ENCODE results near the gene SGCA. TPM values are rescaled to one million over a fixed set of nuclear protein-coding genes. Genes with fewer than 3 reads are reported as not detected.

Gene SGCA
- total RNA-seq, 1 experiment from 2014 or later = not detected

DNA sequence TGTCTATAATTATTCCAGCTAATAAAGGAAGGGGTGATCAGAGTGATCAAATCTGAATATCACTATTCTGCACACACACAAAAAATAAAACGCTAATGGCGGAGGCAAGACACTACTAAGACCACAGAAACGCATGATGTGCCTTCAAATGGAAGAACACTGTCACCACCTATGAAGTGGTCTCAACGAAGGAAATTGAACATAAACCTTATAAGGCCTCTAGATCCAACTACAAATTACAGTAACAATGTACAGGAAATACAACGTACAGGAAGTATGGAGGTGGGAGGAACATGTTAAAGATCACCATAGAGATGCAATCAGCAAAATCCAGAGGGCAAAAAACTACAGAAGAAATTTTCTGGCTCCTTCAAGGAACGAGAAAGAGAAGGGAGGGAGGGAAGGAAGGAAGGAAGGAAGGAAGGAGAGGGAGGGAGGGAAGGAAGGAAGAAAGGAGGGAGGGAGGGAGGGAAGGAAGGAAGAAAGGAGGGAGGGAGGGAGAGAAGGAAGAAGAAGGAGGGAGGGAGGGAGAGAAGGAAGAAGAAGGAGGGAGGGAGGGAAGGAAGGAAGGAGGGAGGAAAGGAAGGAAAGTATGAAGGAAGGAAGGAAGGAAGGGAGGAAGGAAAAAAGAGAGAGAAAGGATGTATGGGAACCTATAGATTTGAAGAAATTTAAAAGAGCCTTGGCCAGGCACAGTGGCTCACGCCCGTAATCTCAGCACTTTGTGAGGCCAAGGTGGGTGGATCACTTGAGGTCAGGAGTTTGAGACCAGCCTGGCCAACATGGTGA, 3.1 kb upstream of the SGCA start:
- Histone ChIP-seq H4K20me1 (ENCODE audit: low read length) (no peaks in the 10 kb centered on the region), H3K36me3 (ENCODE audit: low read depth, low read length) (no peaks in the 10 kb centered on the region), H3K4me3 (ENCODE audit: low read length) (no peak overlapping the region), H3K4me2 (ENCODE audit: low read length) (no peak overlapping the region), H3F3A (ENCODE audit: low read length, unreplicated experiment) (no peaks in the 10 kb centered on the region), H3K4me1 (ENCODE audit: insufficient read depth, low read length) (peaks cover 11% of the 10 kb centered on the region), H3K9ac (ENCODE audit: low read length) (no peak overlapping the region), H3K9me3 (ENCODE audit: low read length) (no peaks in the 10 kb centered on the region), H2AFZ (ENCODE audit: low read length) (no peak overlapping the region), H3K27me3 (ENCODE audit: low read length) (no peaks in the 10 kb centered on the region), H3K79me2 (ENCODE audit: low read length) (no peaks in the 10 kb centered on the region), H3K27ac (ENCODE audit: low read length) (no peak overlapping the region), H3K9me2 (replicated peaks; ENCODE audit: low read length) (no peaks in the 10 kb centered on the region)
- no peak for TF ChIP-seq EZH2 (IDR thresholded peaks at IDR 0.05; ENCODE audit: low read length, unreplicated experiment)
- TF ChIP-seq, protein P1, sequence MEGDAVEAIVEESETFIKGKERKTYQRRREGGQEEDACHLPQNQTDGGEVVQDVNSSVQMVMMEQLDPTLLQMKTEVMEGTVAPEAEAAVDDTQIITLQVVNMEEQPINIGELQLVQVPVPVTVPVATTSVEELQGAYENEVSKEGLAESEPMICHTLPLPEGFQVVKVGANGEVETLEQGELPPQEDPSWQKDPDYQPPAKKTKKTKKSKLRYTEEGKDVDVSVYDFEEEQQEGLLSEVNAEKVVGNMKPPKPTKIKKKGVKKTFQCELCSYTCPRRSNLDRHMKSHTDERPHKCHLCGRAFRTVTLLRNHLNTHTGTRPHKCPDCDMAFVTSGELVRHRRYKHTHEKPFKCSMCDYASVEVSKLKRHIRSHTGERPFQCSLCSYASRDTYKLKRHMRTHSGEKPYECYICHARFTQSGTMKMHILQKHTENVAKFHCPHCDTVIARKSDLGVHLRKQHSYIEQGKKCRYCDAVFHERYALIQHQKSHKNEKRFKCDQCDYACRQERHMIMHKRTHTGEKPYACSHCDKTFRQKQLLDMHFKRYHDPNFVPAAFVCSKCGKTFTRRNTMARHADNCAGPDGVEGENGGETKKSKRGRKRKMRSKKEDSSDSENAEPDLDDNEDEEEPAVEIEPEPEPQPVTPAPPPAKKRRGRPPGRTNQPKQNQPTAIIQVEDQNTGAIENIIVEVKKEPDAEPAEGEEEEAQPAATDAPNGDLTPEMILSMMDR (conservative IDR thresholded peaks at IDR 0.05; ENCODE audit: low read depth, low read length) = no peak
- TF ChIP-seq EZH2phosphoT487 (IDR thresholded peaks at IDR 0.05; ENCODE audit: borderline replicate concordance, low read length) = no peak
- no peak for ATAC-seq
- CTCF ChIA-PET = interaction anchor here (0.5 kb wide), 1 partner anchor 102 kb away, joined by 6 read pairs; no protein-coding TSS in a partner anchor
- DNase-seq = no peak
- POLR2A ChIA-PET (ENCODE audit: unreplicated experiment) = no interaction called here
- intact Hi-C loops (cut with micrococcal nuclease) = no loop called here
- no TSS peak for BruUV-seq (replicated peaks)

DNA sequence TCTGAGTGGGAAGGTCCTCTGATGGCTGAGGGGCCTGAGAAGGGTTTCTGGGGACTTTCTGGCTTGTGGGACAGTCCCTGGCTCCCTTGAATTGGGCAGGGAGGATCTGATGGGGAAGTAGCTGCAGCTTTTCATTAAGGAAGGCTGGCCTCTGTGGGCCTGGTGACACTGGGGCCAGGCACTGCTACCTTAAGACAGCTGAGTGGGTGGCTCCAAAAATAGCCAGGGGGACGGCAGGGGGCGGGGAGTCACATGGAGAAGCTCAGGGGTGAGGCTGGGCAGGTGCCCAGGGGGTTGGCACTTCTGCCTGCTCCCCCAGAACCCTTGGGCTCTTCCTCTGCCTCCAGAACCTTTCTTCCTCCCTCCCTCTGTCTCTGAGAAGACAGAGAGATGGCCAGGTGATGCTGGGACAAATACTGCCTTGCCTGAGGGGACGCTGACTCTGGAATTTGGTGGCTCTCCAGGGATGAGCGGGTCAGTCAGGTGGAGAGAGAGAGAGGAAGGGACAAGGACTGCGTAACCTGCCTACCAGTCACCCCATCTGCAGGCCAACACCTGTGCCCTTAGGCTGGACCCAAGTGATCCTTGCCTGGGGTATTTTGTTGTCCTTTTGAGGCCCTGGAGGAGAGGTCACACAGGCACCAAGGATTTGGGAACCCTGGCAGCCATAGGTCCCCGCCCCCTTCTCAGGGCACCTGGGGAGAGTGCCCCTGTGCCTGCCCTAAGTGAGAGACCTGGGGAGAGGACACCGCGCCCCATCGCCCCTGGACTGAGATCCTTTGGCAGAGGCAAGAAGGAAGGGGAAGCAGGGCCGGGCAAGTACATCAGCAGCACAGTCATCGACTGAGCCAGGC, 1.7 kb upstream of the SGCA start:
- H4K20me1 ChIP-seq (ENCODE audit: low read length) = no peaks in the 10 kb centered on the region
- no peak for ATAC-seq
- intact Hi-C loops (cut with micrococcal nuclease) = no loop called here
- H2AFZ ChIP-seq (ENCODE audit: low read length) = no peak overlapping the region
- CTCF ChIA-PET = no interaction called here
- BruUV-seq (replicated peaks) = no TSS peak
- DNase-seq = no peak
- no peaks in the 10 kb centered on the region for H3K9me2 ChIP-seq (replicated peaks; ENCODE audit: low read length)
- no peaks in the 10 kb centered on the region for H3K36me3 ChIP-seq (ENCODE audit: low read depth, low read length)
- TF ChIP-seq EZH2 (IDR thresholded peaks at IDR 0.05; ENCODE audit: low read length, unreplicated experiment) (no peak), EZH2phosphoT487 (IDR thresholded peaks at IDR 0.05; ENCODE audit: borderline replicate concordance, low read length) (no peak)
- TF ChIP-seq, protein P1 (conservative IDR thresholded peaks at IDR 0.05; ENCODE audit: low read depth, low read length) = no peak
- no peaks in the 10 kb centered on the region for H3F3A ChIP-seq (ENCODE audit: low read length, unreplicated experiment)
- no peaks in the 10 kb centered on the region for H3K79me2 ChIP-seq (ENCODE audit: low read length)
- peaks cover 14% of the 10 kb centered on the region for H3K4me1 ChIP-seq (ENCODE audit: insufficient read depth, low read length)
- H3K4me3 ChIP-seq (ENCODE audit: low read length) = no peak overlapping the region
- H3K4me2 ChIP-seq (ENCODE audit: low read length) = no peak overlapping the region
- H3K9ac ChIP-seq (ENCODE audit: low read length) = no peak overlapping the region
- H3K27ac ChIP-seq (ENCODE audit: low read length) = no peak overlapping the region
- no peaks in the 10 kb centered on the region for H3K9me3 ChIP-seq (ENCODE audit: low read length)
- POLR2A ChIA-PET (ENCODE audit: unreplicated experiment) = no interaction called here
- H3K27me3 ChIP-seq (ENCODE audit: low read length) = no peaks in the 10 kb centered on the region

DNA sequence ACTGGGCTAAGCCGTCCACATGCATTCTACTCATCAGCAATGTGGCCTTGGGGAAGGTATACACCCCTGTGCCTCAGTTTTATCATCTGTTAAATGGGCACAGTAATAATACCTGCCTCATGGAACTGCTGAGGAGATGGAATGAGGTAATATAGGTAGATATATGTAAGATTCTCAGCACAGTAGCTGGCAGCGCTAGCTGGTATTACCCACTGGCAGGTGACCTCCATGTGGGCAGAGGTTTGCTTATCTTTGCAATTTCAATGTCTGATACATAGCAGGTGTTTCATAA, 1.2 kb upstream of the SGCA start:
- H3K4me3 ChIP-seq (ENCODE audit: low read length) = no peak overlapping the region
- TF ChIP-seq, protein P1 (conservative IDR thresholded peaks at IDR 0.05; ENCODE audit: low read depth, low read length) = no peak
- no peak for TF ChIP-seq EZH2 (IDR thresholded peaks at IDR 0.05; ENCODE audit: low read length, unreplicated experiment)
- TF ChIP-seq EZH2phosphoT487 (IDR thresholded peaks at IDR 0.05; ENCODE audit: borderline replicate concordance, low read length) = no peak
- CTCF ChIA-PET = interaction anchor here (0.7 kb wide), 1 partner anchor 45 kb away, joined by 3 read pairs; no protein-coding TSS in a partner anchor
- no peaks in the 10 kb centered on the region for H3K9me2 ChIP-seq (replicated peaks; ENCODE audit: low read length)
- H2AFZ ChIP-seq (ENCODE audit: low read length) = no peak overlapping the region
- no peak overlapping the region for H3K9ac ChIP-seq (ENCODE audit: low read length)
- H3K27me3 ChIP-seq (ENCODE audit: low read length) = no peaks in the 10 kb centered on the region
- POLR2A ChIA-PET (ENCODE audit: unreplicated experiment) = no interaction called here
- intact Hi-C loops (cut with micrococcal nuclease) = no loop called here
- no peaks in the 10 kb centered on the region for H3K79me2 ChIP-seq (ENCODE audit: low read length)
- no peaks in the 10 kb centered on the region for H3F3A ChIP-seq (ENCODE audit: low read length, unreplicated experiment)
- BruUV-seq (replicated peaks) = no TSS peak
- H3K4me2 ChIP-seq (ENCODE audit: low read length) = no peak overlapping the region
- no peaks in the 10 kb centered on the region for H3K36me3 ChIP-seq (ENCODE audit: low read depth, low read length)
- no peak for DNase-seq
- no peaks in the 10 kb centered on the region for H4K20me1 ChIP-seq (ENCODE audit: low read length)
- H3K4me1 ChIP-seq (ENCODE audit: insufficient read depth, low read length) = peaks cover 19% of the 10 kb centered on the region
- H3K9me3 ChIP-seq (ENCODE audit: low read length) = no peaks in the 10 kb centered on the region
- no peak overlapping the region for H3K27ac ChIP-seq (ENCODE audit: low read length)
- no peak for ATAC-seq
